K562 (cell line): ENCODE data around the gene PHF21B. TPM values are rescaled to one million over a fixed set of nuclear protein-coding genes. Genes with fewer than 3 reads are reported as not detected.

ENCODE experiments used
- ATAC-seq: fragments of 200-7000 bp; cut with Tn5 transposase; 3 replicates; pipeline ENCODE4 v1.9.1; 2020; ENCODE audit warnings: moderate library complexity
- BruUV-seq: library from RNA; stranded (reverse); fragments of 400-500 nt; replicated peaks from 2 replicates; lab custom pipeline; 2021; lab: Mats Ljungman, UMichigan
- CTCF ChIA-PET: fragments of 300-600 bp; formaldehyde crosslinking; extraction: SDS; loops from one replicate; lab custom pipeline; 2021; ENCODE audit warnings: low intra/inter-chr PET ratio; lab: Yijun Ruan, JAX
- POLR2A ChIA-PET: fragments of 300-600, 350-650 bp; sonication (Branson Sonifier 250); formaldehyde crosslinking; extraction: SDS; loops from one replicate; lab custom pipeline; 2021; ENCODE audit warnings: antibody characterized with exemption, inconsistent platforms; lab: Yijun Ruan, JAX
- DNase-seq, 4 experiments: peaks; one replicate each; pipeline versions ENCODE4 v3.0.0 to v3.0.0-alpha.2; 2011 to 2018; ENCODE audit warnings: low spot score in 3 of 4, mixed read lengths in 3 of 4; ENCODE audit errors: extremely low read depth in 1 of 4
- FAIRE-seq: peaks from 2 replicates; lab custom pipeline; 2011; peaks lifted over from hg19 to GRCh38; lab: Jason Lieb, UNC
- H2AFZ ChIP-seq: 2 replicates; pipeline ENCODE4 v1.6.0; 2011; ENCODE audit warnings: low read depth, low read length, control low read depth, inconsistent platforms
- H3K27ac ChIP-seq: fragments of 200-600 bp; 3 replicates; pipeline ENCODE4 v1.8.0; 2011; ENCODE audit warnings: low read depth, mild to moderate bottlenecking, control low read depth, inconsistent platforms, low read length, moderate library complexity, mixed read lengths; ENCODE audit errors: extremely low read depth
- H3K27me3 ChIP-seq, 2 experiments: fragments of 300-600 bp in 1 of 2; 2 replicates in 1 of 2; 3 replicates in 1 of 2; pipeline versions ENCODE4 v1.6.0 to v1.8.0; 2011; ENCODE audit warnings: inconsistent platforms in 2 of 2, low read length in 2 of 2, mild to moderate bottlenecking in 1 of 2, mixed read lengths in 1 of 2, moderate library complexity in 1 of 2; ENCODE audit not compliant: control insufficient read depth in 2 of 2, insufficient read depth in 2 of 2
- H3K36me3 ChIP-seq: fragments of 300-600 bp; 3 replicates; pipeline ENCODE4 v1.8.0; 2011; ENCODE audit warnings: mild to moderate bottlenecking, low read length, inconsistent platforms; ENCODE audit not compliant: control insufficient read depth, insufficient read depth
- H3K4me1 ChIP-seq, 2 experiments: fragments of 200-600 bp in 1 of 2; replicated peaks in 1 of 2; 2 replicates in 1 of 2; 3 replicates in 1 of 2; pipeline versions ENCODE4 v1.5.1 to v1.8.0; 2011; ENCODE audit warnings: inconsistent platforms in 2 of 2, low read length in 2 of 2, mild to moderate bottlenecking in 1 of 2, mixed read lengths in 1 of 2, moderate library complexity in 1 of 2; ENCODE audit not compliant: control insufficient read depth in 2 of 2, insufficient read depth in 2 of 2
- H3K4me2 ChIP-seq: 2 replicates; pipeline ENCODE4 v1.6.1; 2011; ENCODE audit warnings: low read length, control low read depth, inconsistent platforms, mixed read lengths; ENCODE audit not compliant: insufficient read depth
- H3K4me3 ChIP-seq: fragments of 200-600 bp; sonication (generic), shearing (Covaris generic); 2 replicates; pipeline ENCODE4 v1.5.1; 2016; ENCODE audit warnings: control low read depth, inconsistent platforms
- H3K79me2 ChIP-seq: fragments of 200-600 bp; 3 replicates; pipeline ENCODE4 v1.8.0; 2011; ENCODE audit warnings: low read length, inconsistent platforms; ENCODE audit not compliant: control insufficient read depth, insufficient read depth
- H3K9ac ChIP-seq, 2 experiments: 2 replicates each; pipeline versions ENCODE4 v1.6.0 to v1.6.1; 2011; ENCODE audit warnings: low read depth in 2 of 2, low read length in 2 of 2, control low read depth in 1 of 2, inconsistent platforms in 1 of 2, mild to moderate bottlenecking in 1 of 2, mixed read lengths in 1 of 2; ENCODE audit not compliant: insufficient read depth in 1 of 2
- H3K9me1 ChIP-seq: one replicate; pipeline ENCODE4 v1.6.0; 2011; ENCODE audit warnings: inconsistent platforms, mild to moderate bottlenecking, low read length, moderate library complexity; ENCODE audit not compliant: control insufficient read depth, insufficient read depth
- H3K9me3 ChIP-seq: replicated peaks from 2 replicates; pipeline ENCODE4 v1.5.1; 2011; ENCODE audit warnings: low read depth, low read length, inconsistent platforms; ENCODE audit not compliant: control insufficient read depth, insufficient read depth
- H4K20me1 ChIP-seq: replicated peaks from 2 replicates; pipeline ENCODE4 v1.6.1; 2011; ENCODE audit warnings: low read length, inconsistent platforms, mixed read lengths; ENCODE audit not compliant: control insufficient read depth, insufficient read depth
- CBX5 ChIP-seq: IDR thresholded peaks from 2 replicates; pipeline ENCODE4 v1.6.1; 2014; ENCODE audit warnings: low read depth, borderline replicate concordance
- CREBBP ChIP-seq: IDR thresholded peaks from one replicate; pipeline ENCODE4 v1.6.1; 2012; ENCODE audit warnings: low read depth, mild to moderate bottlenecking, control low read depth, inconsistent platforms, low read length
- CREM ChIP-seq: IDR thresholded peaks from 2 replicates; pipeline ENCODE4 v1.6.1; 2014; ENCODE audit warnings: antibody characterized with exemption, low read depth
- HBP1 ChIP-seq: fragments of 450-650 bp; formaldehyde crosslinking; IDR thresholded peaks from 2 replicates; pipeline ENCODE4 v1.4.0; 2022; ENCODE audit warnings: missing genetic modification characterization
- MYC ChIP-seq, 2 experiments: fragments of 250-450 bp in 1 of 2; sonication (Bioruptor Pico) in 1 of 2; IDR thresholded peaks; 2 replicates each; pipeline versions ENCODE4 v1.5.1 to v1.6.1; 2012 to 2021; ENCODE audit warnings: low read depth in 2 of 2, borderline replicate concordance in 1 of 2, improper control_type of control experiment in 1 of 2, low read length in 1 of 2, mild to moderate bottlenecking in 1 of 2, moderate library complexity in 1 of 2
- RBM22 ChIP-seq: fragments of 200-400 bp; formaldehyde crosslinking; IDR thresholded peaks from 2 replicates; pipeline ENCODE4 v1.6.1; 2018; ENCODE audit warnings: low read length, low read depth; ENCODE audit not compliant: poor library complexity, severe bottlenecking
- TOE1 ChIP-seq, 2 experiments: fragments of 450-650 bp in 1 of 2; sonication (generic) in 1 of 2; formaldehyde crosslinking in 1 of 2; IDR thresholded peaks; 2 replicates each; pipeline versions ENCODE4 v1.7.1 to v1.8.0; 2016 to 2022; ENCODE audit warnings: borderline replicate concordance in 2 of 2, mild to moderate bottlenecking in 2 of 2, antibody characterized with exemption in 1 of 2, inconsistent platforms in 1 of 2, low read depth in 1 of 2, missing genetic modification reagents in 1 of 2, moderate library complexity in 1 of 2
- WGBS: fragments of 100-300 bp; shearing (Covaris generic); methylation state at CpG from one replicate; pipeline ENCODE4 v1.1.6; 2016; ENCODE audit warnings: low coverage, mixed read lengths; ENCODE audit not compliant: insufficient coverage; ENCODE audit errors: missing lambda C conversion rate; 5-methylcytosine and 5-hydroxymethylcytosine counted together
- in situ Hi-C: fragments of 300-500 bp; cut with MboI; formaldehyde crosslinking; loops from 4 replicates; pipeline ENCODE4 v1.15.0; 2018; ENCODE audit warnings: inconsistent platforms, mixed read lengths
- intact Hi-C: fragments of 100-400 bp; cut with micrococcal nuclease; formaldehyde crosslinking; loops from 2 replicates; pipeline ENCODE4 v1.14.2; 2022
- polyA plus RNA-seq, 8 experiments: library from polyadenylated mRNA; depleted of rRNA in 4 of 8; stranded (reverse) in 5 of 8; unstranded in 3 of 8; fragments of >200 nt; fragmentation: Nextera tagmentation in 2 of 8; fragmentation: Illumina TruSeq in 1 of 8; extraction: Ambion mirVana in 2 of 8; extraction: Trizol in 1 of 8; gene quantifications; 2 replicates each; pipeline versions ENCODE4 v1.2.1 to v1.2.3, GENCODE V29; 2011 to 2014; ENCODE audit warnings: inconsistent platforms in 1 of 8, missing spikeins in 1 of 8
- total RNA-seq, 7 experiments: library from RNA; depleted of rRNA in 6 of 7; stranded (reverse); fragments of >200 nt in 6 of 7; fragmentation: Illumina TruSeq in 2 of 7; extraction: Trizol in 2 of 7; gene quantifications; 2 replicates each; pipeline versions ENCODE4 v1.2.1 to v1.2.3, GENCODE V29; 2011 to 2021; ENCODE audit warnings: low replicate concordance in 1 of 7
- TF ChIP-seq, protein P1 (sequence below): fragments of 450-650 bp; IDR thresholded peaks from 2 replicates; pipeline ENCODE4 v1.6.1; 2016; ENCODE audit warnings: low read depth

PHF21B gene
- total and polyA plus RNA-seq, 9 of the 15 experiments (the other 6 are each of a cell fraction or from before 2014, with no cell fraction given), result 0.04 TPM; not detected in 8

DNA sequence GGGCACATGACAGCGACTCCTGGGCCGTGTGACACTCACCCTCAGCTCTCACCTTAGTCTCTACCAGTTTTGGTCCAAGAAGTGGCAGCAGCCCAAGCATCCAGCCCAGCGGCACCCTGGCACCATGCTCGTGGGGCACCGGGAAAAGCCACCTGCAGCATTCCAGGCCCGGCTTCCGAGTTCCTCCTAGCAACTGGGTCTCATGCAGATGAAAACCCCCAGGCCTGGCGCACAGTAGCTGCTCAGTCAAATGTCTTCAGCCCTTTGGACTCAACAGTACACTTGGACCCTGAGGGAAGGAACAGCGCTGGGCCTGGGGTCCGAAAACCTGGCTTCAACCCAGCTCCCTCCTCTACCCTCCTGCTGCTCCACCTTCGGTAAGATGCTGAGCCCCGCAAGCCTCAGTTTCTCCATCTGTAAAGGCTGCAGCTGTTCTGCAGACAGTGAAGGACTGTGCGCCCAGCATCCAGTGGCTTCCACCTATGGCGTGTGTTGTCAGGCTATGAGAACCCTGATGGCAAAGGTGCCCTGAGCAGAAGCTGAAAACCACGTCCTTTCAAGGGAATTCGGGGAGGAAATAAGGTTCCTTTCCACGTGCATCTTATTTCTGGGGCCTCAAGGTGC is 66.0 kb downstream of the PHF21B start (continued):
- TF ChIP-seq TOE1 (IDR thresholded peaks at IDR 0.05; ENCODE audit: borderline replicate concordance), result no peak
- no peak for TF ChIP-seq TOE1 (CRISPR knock-in tag; IDR thresholded peaks at IDR 0.05; ENCODE audit: borderline replicate concordance, low read depth)
- TF ChIP-seq CREM, result no peak
- TF ChIP-seq CBX5, result no peak

DNA sequence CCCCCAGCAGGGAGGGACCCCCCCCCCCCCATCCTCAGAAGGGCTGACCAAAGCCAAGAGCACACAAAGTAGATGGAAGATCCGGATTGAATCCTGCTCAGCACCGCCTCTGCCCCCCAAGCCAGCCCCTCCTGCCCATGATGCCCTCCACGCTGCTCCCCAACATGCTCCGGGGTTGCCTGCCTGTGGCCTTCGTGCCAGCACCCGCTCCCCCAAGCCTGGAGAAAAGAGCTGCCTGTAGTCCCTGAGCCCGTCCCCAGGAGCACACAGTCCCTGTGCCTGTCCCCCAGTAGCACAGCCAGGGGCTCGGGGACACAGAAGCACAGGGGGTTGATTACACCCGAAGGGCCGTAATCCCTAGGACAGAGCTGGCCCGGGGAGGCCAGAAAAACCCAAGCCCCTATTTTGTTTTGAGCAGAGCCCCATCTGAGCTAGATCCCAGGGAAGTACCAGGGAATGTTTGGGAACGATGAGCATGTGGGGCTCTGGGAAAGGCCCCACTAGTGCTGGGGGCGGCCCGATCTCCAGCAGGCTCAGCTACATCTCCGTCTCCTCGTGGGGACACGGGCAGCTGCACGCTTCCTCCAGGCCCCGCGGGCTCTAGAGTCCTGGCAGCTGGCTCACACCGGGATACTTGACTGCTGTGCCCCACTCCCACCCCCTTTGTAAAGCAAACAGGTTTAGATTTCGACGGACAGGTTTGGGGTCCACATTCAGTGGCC is 66.7 kb downstream of the PHF21B start:
- in situ Hi-C loops (no loop called here), intact Hi-C loops (no loop called here)
- H3K4me1 ChIP-seq, result no peaks in the 10 kb centered on the region
- H3K4me3 ChIP-seq, result no peak overlapping the region
- no TSS peak for BruUV-seq
- ChIA-PET CTCF (no interaction called here), POLR2A (interaction anchor here (0.6 to 0.7 kb wide), 3 partner anchors 14 to 408 kb away, joined by 3 to 5 read pairs (median 3); no protein-coding TSS in a partner anchor)
- H3K79me2 ChIP-seq, result no peaks in the 10 kb centered on the region
- 0% methylated on average over 11 of the region's 23 CpGs for WGBS
- H4K20me1 ChIP-seq, result peaks cover 4% of the 10 kb centered on the region; the same call in 1 of the 2 replicates
- no peaks in the 10 kb centered on the region for H3K9me3 ChIP-seq
- no peak overlapping the region for H2AFZ ChIP-seq
- no peaks in the 10 kb centered on the region for H3K36me3 ChIP-seq
- FAIRE-seq (no peak), DNase-seq (no peak), ATAC-seq (no peak)
- H3K9ac ChIP-seq, result no peak overlapping the region
- TF ChIP-seq MYC (IDR thresholded peaks at IDR 0.05; ENCODE audit: low read depth, low read length) (no peak), MYC (CRISPR knock-in tag; IDR thresholded peaks at IDR 0.05; ENCODE audit: borderline replicate concordance, low read depth) (no peak), CREBBP (no peak), RBM22 (no peak), HBP1 (no peak)
- TF ChIP-seq, protein P1, sequence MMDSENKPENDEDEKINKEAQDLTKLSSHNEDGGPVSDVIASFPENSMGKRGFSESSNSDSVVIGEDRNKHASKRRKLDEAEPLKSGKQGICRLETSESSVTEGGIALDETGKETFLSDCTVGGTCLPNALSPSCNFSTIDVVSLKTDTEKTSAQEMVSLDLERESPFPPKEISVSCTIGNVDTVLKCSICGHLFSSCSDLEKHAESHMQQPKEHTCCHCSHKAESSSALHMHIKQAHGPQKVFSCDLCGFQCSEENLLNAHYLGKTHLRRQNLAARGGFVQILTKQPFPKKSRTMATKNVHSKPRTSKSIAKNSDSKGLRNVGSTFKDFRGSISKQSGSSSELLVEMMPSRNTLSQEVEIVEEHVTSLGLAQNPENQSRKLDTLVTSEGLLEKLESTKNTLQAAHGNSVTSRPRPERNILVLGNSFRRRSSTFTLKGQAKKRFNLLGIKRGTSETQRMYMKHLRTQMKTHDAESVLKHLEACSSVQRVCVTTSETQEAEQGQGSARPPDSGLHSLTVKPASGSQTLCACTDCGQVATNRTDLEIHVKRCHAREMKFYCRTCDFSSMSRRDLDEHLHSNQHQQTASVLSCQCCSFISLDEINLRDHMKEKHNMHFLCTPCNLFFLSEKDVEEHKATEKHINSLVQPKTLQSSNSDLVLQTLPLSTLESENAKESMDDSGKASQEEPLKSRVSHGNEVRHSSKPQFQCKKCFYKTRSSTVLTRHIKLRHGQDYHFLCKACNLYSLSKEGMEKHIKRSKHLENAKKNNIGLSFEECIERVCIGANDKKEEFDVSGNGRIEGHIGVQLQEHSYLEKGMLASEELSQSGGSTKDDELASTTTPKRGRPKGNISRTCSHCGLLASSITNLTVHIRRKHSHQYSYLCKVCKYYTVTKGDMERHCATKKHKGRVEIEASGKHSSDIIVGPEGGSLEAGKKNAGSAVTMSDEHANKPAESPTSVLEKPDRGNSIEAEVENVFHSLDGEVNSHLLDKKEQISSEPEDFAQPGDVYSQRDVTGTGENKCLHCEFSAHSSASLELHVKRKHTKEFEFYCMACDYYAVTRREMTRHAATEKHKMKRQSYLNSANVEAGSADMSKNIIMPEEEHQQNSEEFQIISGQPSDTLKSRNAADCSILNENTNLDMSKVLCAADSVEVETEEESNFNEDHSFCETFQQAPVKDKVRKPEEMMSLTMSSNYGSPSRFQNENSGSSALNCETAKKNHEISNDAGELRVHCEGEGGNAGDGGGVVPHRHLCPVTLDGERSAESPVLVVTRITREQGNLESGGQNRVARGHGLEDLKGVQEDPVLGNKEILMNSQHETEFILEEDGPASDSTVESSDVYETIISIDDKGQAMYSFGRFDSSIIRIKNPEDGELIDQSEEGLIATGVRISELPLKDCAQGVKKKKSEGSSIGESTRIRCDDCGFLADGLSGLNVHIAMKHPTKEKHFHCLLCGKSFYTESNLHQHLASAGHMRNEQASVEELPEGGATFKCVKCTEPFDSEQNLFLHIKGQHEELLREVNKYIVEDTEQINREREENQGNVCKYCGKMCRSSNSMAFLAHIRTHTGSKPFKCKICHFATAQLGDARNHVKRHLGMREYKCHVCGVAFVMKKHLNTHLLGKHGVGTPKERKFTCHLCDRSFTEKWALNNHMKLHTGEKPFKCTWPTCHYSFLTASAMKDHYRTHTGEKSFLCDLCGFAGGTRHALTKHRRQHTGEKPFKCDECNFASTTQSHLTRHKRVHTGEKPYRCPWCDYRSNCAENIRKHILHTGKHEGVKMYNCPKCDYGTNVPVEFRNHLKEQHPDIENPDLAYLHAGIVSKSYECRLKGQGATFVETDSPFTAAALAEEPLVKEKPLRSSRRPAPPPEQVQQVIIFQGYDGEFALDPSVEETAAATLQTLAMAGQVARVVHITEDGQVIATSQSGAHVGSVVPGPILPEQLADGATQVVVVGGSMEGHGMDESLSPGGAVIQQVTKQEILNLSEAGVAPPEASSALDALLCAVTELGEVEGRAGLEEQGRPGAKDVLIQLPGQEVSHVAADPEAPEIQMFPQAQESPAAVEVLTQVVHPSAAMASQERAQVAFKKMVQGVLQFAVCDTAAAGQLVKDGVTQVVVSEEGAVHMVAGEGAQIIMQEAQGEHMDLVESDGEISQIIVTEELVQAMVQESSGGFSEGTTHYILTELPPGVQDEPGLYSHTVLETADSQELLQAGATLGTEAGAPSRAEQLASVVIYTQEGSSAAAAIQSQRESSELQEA, result no peak
- H3K27ac ChIP-seq, result no peak overlapping the region
- H3K4me2 ChIP-seq, result no peak overlapping the region
- H3K27me3 ChIP-seq, result peaks cover 0 to 42% of the 10 kb centered on the region in 2 experiments; a peak in 3 of 5 replicates
- H3K9me1 ChIP-seq, result no peaks in the 10 kb centered on the region
